Measurements from ENCODE around the gene ACAD10.

DNA sequence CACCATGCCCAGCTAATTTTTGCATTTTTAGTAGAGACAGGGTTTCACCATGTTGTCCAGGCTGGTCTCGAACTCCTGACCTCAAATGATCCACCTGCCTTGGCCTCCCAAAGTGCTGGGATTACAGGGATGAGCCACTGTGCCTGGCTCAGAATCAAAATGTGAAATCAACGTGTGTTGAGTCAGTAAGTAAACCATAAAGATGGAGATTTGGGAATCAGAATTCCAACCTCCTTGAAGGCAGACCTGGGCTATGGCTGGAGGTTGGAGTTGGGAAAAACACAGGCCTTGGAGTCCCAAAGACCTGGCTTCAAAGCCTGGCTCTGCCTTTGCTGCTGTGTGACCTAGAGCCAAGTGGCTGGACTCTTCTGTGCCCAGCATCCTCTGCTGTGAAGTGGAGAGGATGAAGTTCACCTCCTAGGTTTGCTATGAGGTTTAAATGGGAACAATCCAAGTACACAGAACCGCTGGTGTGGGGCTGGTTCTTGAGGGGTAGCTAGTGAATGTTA lies 91.0 kb downstream of the ACAD10 start:
- TF ChIP-seq, protein P1, sequence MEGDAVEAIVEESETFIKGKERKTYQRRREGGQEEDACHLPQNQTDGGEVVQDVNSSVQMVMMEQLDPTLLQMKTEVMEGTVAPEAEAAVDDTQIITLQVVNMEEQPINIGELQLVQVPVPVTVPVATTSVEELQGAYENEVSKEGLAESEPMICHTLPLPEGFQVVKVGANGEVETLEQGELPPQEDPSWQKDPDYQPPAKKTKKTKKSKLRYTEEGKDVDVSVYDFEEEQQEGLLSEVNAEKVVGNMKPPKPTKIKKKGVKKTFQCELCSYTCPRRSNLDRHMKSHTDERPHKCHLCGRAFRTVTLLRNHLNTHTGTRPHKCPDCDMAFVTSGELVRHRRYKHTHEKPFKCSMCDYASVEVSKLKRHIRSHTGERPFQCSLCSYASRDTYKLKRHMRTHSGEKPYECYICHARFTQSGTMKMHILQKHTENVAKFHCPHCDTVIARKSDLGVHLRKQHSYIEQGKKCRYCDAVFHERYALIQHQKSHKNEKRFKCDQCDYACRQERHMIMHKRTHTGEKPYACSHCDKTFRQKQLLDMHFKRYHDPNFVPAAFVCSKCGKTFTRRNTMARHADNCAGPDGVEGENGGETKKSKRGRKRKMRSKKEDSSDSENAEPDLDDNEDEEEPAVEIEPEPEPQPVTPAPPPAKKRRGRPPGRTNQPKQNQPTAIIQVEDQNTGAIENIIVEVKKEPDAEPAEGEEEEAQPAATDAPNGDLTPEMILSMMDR (conservative IDR thresholded peaks at IDR 0.05; ENCODE audit: low read depth, low read length) = no peak
- TF ChIP-seq EZH2 (IDR thresholded peaks at IDR 0.05; ENCODE audit: borderline replicate concordance, low read depth, low read length, poor library complexity, severe bottlenecking) = no peak

All from A673 (cell line).